Neural crest cell (in vitro differentiated cells): Measurements from ENCODE around the gene TWIST2. TPM values are rescaled to one million over a fixed set of nuclear protein-coding genes. Genes with fewer than 3 reads are reported as not detected.

Source experiments
- DNase-seq: peaks from one replicate; pipeline ENCODE4 v3.0.0; 2021; ENCODE audit warnings: low read depth, mixed read lengths, low spot score
- H3K27ac Mint-ChIP-seq: one replicate; pipeline ENCODE4 v1.8.0; 2021; ENCODE audit warnings: mild to moderate bottlenecking, mixed read lengths; ENCODE audit not compliant: unreplicated experiment
- H3K27me3 Mint-ChIP-seq: 2 replicates; pipeline ENCODE4 v1.8.0; 2021; ENCODE audit warnings: low read depth, mild to moderate bottlenecking, mixed read lengths
- H3K36me3 Mint-ChIP-seq: 2 replicates; pipeline ENCODE4 v1.8.0; 2021; ENCODE audit warnings: low read depth, mild to moderate bottlenecking, mixed read lengths
- H3K4me1 Mint-ChIP-seq: 2 replicates; pipeline ENCODE4 v1.8.0; 2021; ENCODE audit warnings: mixed read lengths
- H3K4me3 Mint-ChIP-seq: one replicate; pipeline ENCODE4 v1.8.0; 2021; ENCODE audit warnings: mild to moderate bottlenecking, mixed read lengths
- H3K9me3 Mint-ChIP-seq: 2 replicates; pipeline ENCODE4 v1.8.0; 2021; ENCODE audit warnings: mixed read lengths
- CTCF ChIP-seq: fragments of 200-600 bp; sonication (generic); conservative IDR thresholded peaks from 2 replicates; pipeline ENCODE4 v1.5.0; 2021; ENCODE audit warnings: antibody characterized with exemption, mild to moderate bottlenecking
- total RNA-seq: library from RNA; stranded (reverse); gene quantifications from 2 replicates; pipeline ENCODE4 v1.2.1, GENCODE V29; 2021

Gene TWIST2
- total RNA-seq, 1 donor from 2014 or later: 0.96 TPM

- H3K36me3 Mint-ChIP-seq: no peaks in the 10 kb centered on the region
- TF ChIP-seq CTCF: no peak
- DNase-seq: no peak
- H3K4me1 Mint-ChIP-seq: peaks cover 13% of the 10 kb centered on the region
- no peak overlapping the region for H3K27ac Mint-ChIP-seq
- no peaks in the 10 kb centered on the region for H3K27me3 Mint-ChIP-seq
- H3K9me3 Mint-ChIP-seq: no peaks in the 10 kb centered on the region
- no peak overlapping the region for H3K4me3 Mint-ChIP-seq
These were observed 67.7 kb downstream of the TWIST2 start for GRCh38 chr2:238915596-238915995.

- TF ChIP-seq CTCF: no peak
- no peak overlapping the region for H3K27ac Mint-ChIP-seq
- no peak for DNase-seq
- H3K9me3 Mint-ChIP-seq: no peaks in the 10 kb centered on the region
- no peak overlapping the region for H3K4me3 Mint-ChIP-seq
- no peaks in the 10 kb centered on the region for H3K27me3 Mint-ChIP-seq
- no peaks in the 10 kb centered on the region for H3K36me3 Mint-ChIP-seq
- peaks cover 13% of the 10 kb centered on the region for H3K4me1 Mint-ChIP-seq
These were observed 68.4 kb downstream of the TWIST2 start for GRCh38 chr2:238916176-238916874.

- H3K36me3 Mint-ChIP-seq: no peaks in the 10 kb centered on the region
- no peaks in the 10 kb centered on the region for H3K9me3 Mint-ChIP-seq
- no peak for DNase-seq
- no peak overlapping the region for H3K4me3 Mint-ChIP-seq
- H3K27ac Mint-ChIP-seq: no peak overlapping the region
- TF ChIP-seq CTCF: no peak
- no peaks in the 10 kb centered on the region for H3K27me3 Mint-ChIP-seq
- peaks cover 14% of the 10 kb centered on the region for H3K4me1 Mint-ChIP-seq
These were observed 69.1 kb downstream of the TWIST2 start for GRCh38 chr2:238916875-238917590.

- no peaks in the 10 kb centered on the region for H3K9me3 Mint-ChIP-seq
- no peaks in the 10 kb centered on the region for H3K36me3 Mint-ChIP-seq
- H3K27ac Mint-ChIP-seq: no peak overlapping the region
- DNase-seq: no peak
- TF ChIP-seq CTCF: no peak
- H3K4me1 Mint-ChIP-seq: peaks cover 17% of the 10 kb centered on the region
- no peak overlapping the region for H3K4me3 Mint-ChIP-seq
- no peaks in the 10 kb centered on the region for H3K27me3 Mint-ChIP-seq
These were observed 71.4 kb downstream of the TWIST2 start for GRCh38 chr2:238919307-238919706.

GRCh38 chr2:238920053-238920452, 72.2 kb downstream of the TWIST2 start:
- no peak for DNase-seq
- no peak overlapping the region for H3K4me3 Mint-ChIP-seq
- no peaks in the 10 kb centered on the region for H3K27me3 Mint-ChIP-seq
- no peak overlapping the region for H3K27ac Mint-ChIP-seq
- no peak for TF ChIP-seq CTCF
- peaks cover 17% of the 10 kb centered on the region for H3K4me1 Mint-ChIP-seq
- no peaks in the 10 kb centered on the region for H3K9me3 Mint-ChIP-seq
- no peaks in the 10 kb centered on the region for H3K36me3 Mint-ChIP-seq
